Spleen (tissue), 10 donors: ENCODE data around the gene C10orf105. TPM values are rescaled to one million over a fixed set of nuclear protein-coding genes. Genes with fewer than 3 reads are reported as not detected.

ENCODE experiments used
- polyA plus RNA-seq, 3 donors: library from polyadenylated mRNA; stranded (reverse); fragments of 200-250 nt; gene quantifications; one replicate each; pipeline ENCODE4 v1.2.1, GENCODE V29; 2013
- total RNA-seq, 7 donors: library from RNA; depleted of rRNA in 3 of 7; stranded (reverse); fragments of >200 nt in 3 of 7; fragmentation: NEBNext Ultra II Directional in 4 of 7; extraction: Animal tissue kit (Norgen Biotek cat#: 25700) in 4 of 7; gene quantifications; one replicate each; pipeline versions ENCODE4 v1.1.0 to v1.2.1, GENCODE V29; 2016 to 2021
- donor health status: healthy with polysubstance abuse.
- donor health status: DM: no; HTN: no; CAD: no; lungs with moderate emphysema.
- donor health status: DM: no; HTN: no; CAD: no.
- donor health status: Bipolar disorder and iron deficiency.
- donor health status: healthy.
- donor health status: DM: no; HTN: no; CAD: no.
- donor health status: DM: yes; HTN: yes; CAD: no.

C10orf105 gene
- total and polyA plus RNA-seq, 10 donors: 0.08 to 4.4 (median 2.6) TPM

Other genes with a start within 250 kb of the C10orf105 start
- 100 to 1,000 TPM; 202 to 512 (median 313) TPM for gene VSIR, start 53.7 kb upstream of the C10orf105 start, total RNA-seq
- 10 to 100 TPM; 34.5 to 84.3 (median 50.4) TPM for gene VSIR, start 53.7 kb upstream of the C10orf105 start, polyA plus RNA-seq
- gene PSAP, start 131.5 kb upstream of the C10orf105 start, total RNA-seq: 1,000 to 10,000 TPM; 1,269 to 1,826 (median 1,507) TPM
- gene PSAP, start 131.5 kb upstream of the C10orf105 start, polyA plus RNA-seq: 100 to 1,000 TPM; 363 to 690 (median 437) TPM
- 1 to 10 TPM; 4.1 to 8.7 (median 6.1) TPM for gene CHST3, start 244.6 kb upstream of the C10orf105 start, total RNA-seq
- gene CHST3, start 244.6 kb upstream of the C10orf105 start, polyA plus RNA-seq: 1 to 10 TPM in 1 of 3 donors, under 1 TPM in 2; 0.28 to 1.6 (median 0.56) TPM